Thyroid gland (tissue), 4 donors: ENCODE data around the gene SH3RF3. TPM values are rescaled to one million over a fixed set of nuclear protein-coding genes. Genes with fewer than 3 reads are reported as not detected.

Experiments used
- DNase-seq, 2 donors: peaks; one replicate each; pipeline ENCODE4 v3.0.0-alpha.2; 2019
- H3K27ac ChIP-seq, 3 donors: fragments of 200-600 bp; sonication (generic); 1 replicate in 2 of 3; 2 replicates in 1 of 3; pipeline ENCODE4 v1.5.1; 2016 to 2019; ENCODE audit warnings: mild to moderate bottlenecking in 1 of 3, moderate library complexity in 1 of 3
- H3K27me3 ChIP-seq: fragments of 200-600 bp; sonication (generic); one replicate; pipeline ENCODE4 v1.5.1; 2019
- H3K36me3 ChIP-seq, 2 donors: fragments of 200-600 bp; sonication (generic); one replicate each; pipeline ENCODE4 v1.5.1; 2016 to 2019
- H3K4me1 ChIP-seq, 2 donors: fragments of 200-600 bp; sonication (generic); one replicate each; pipeline ENCODE4 v1.5.1; 2017 to 2019
- H3K4me3 ChIP-seq, 3 donors: fragments of 200-600 bp; sonication (generic); replicated peaks in 1 of 3; 1 replicate in 2 of 3; 2 replicates in 1 of 3; pipeline ENCODE4 v1.5.1; 2016; ENCODE audit warnings: mild to moderate bottlenecking in 1 of 3
- H3K9me3 ChIP-seq: fragments of 200-600 bp; sonication (generic); one replicate; pipeline ENCODE4 v1.5.1; 2017
- CTCF ChIP-seq, 6 experiments: fragments of 200-600 bp in 3 of 6; fragments of 450-650 bp in 3 of 6; sonication (generic) in 3 of 6; IDR thresholded peaks; one replicate each; pipeline ENCODE4 v1.5.1; 2016 to 2019; ENCODE audit warnings: antibody characterized with exemption in 6 of 6, mild to moderate bottlenecking in 2 of 6, inconsistent platforms in 1 of 6, moderate library complexity in 1 of 6
- POLR2A ChIP-seq, 2 donors: fragments of 450-650 bp; IDR thresholded peaks; one replicate each; pipeline ENCODE4 v1.6.1; 2017; ENCODE audit warnings: antibody characterized with exemption in 2 of 2, mild to moderate bottlenecking in 2 of 2, moderate library complexity in 1 of 2
- WGBS, 2 donors: methylation state at CpG; one replicate each; pipeline ENCODE4 v1.1.5; 2017; 5-methylcytosine and 5-hydroxymethylcytosine counted together
- intact Hi-C: fragments of 100-400 bp; cut with DNase I; formaldehyde crosslinking; loops from one replicate; pipeline ENCODE4 v1.15.1; 2023
- total RNA-seq, 4 donors: library from RNA; depleted of rRNA; stranded (reverse); fragments of >200 nt; gene quantifications; one replicate each; pipeline ENCODE4 v1.2.3, GENCODE V29; 2016

Gene SH3RF3
- total RNA-seq, 4 donors from 2014 or later, result 2.1 to 7.4 (median 2.8) TPM

GRCh38 chr2:109463891-109464290 lies 334.9 kb downstream of the SH3RF3 start:
- peaks cover 0 to 35% of the 10 kb centered on the region in 2 donors for H3K4me1 ChIP-seq
- no peak overlapping the region for H3K4me3 ChIP-seq
- H3K27ac ChIP-seq, result no peak overlapping the region
- H3K9me3 ChIP-seq, result no peaks in the 10 kb centered on the region
- WGBS, 2 donors, result 91 to 96% methylated on average over 5 of the region's 5 CpGs
- H3K36me3 ChIP-seq, result no peaks in the 10 kb centered on the region
- no peak for DNase-seq
- no peaks in the 10 kb centered on the region for H3K27me3 ChIP-seq
- TF ChIP-seq CTCF (IDR thresholded peaks at IDR 0.05) (no peak), POLR2A (IDR thresholded peaks at IDR 0.05) (no peak)
- intact Hi-C loops, result no loop called here

GRCh38 chr2:109466674-109467575 lies 337.9 kb downstream of the SH3RF3 start:
- Histone ChIP-seq H3K27me3 (no peaks in the 10 kb centered on the region), H3K4me1 (peaks cover 0 to 37% of the 10 kb centered on the region in 2 donors), H3K36me3 (no peaks in the 10 kb centered on the region), H3K27ac (peak overlapping the region in 1 of 3 donors; percentile 10), H3K4me3 (no peak overlapping the region), H3K9me3 (no peaks in the 10 kb centered on the region)
- intact Hi-C loops, result no loop called here
- TF ChIP-seq CTCF (IDR thresholded peaks at IDR 0.05), result peak in 2 of 6 experiments; percentile 15 to 66
- no peak for TF ChIP-seq POLR2A (IDR thresholded peaks at IDR 0.05)
- 62 to 68% methylated on average over 8 of the region's 8 CpGs for WGBS, 2 donors
- DNase-seq, result peak; percentile 69 to 77

GRCh38 chr2:109467701-109468100 lies 338.7 kb downstream of the SH3RF3 start:
- peaks cover 0 to 37% of the 10 kb centered on the region in 2 donors for H3K4me1 ChIP-seq
- no peak for TF ChIP-seq CTCF (IDR thresholded peaks at IDR 0.05)
- H3K27me3 ChIP-seq, result no peaks in the 10 kb centered on the region
- no peaks in the 10 kb centered on the region for H3K9me3 ChIP-seq
- WGBS, 2 donors, result 86 to 90% methylated on average over 9 of the region's 9 CpGs
- H3K36me3 ChIP-seq, result no peaks in the 10 kb centered on the region
- H3K4me3 ChIP-seq, result no peak overlapping the region
- intact Hi-C loops, result no loop called here
- peak overlapping the region in 1 of 3 donors; percentile 10 for H3K27ac ChIP-seq
- DNase-seq, result no peak

- 84 to 92% methylated on average over 7 of the region's 7 CpGs for whole genome bisulfite sequencing, 2 donors
Measured at GRCh38 chr2:109468893-109469292, 339.9 kb downstream of the SH3RF3 start.

More at GRCh38 chr2:109468893-109469292, 339.9 kb downstream of the SH3RF3 start:
- Histone ChIP-seq H3K27ac (no peak overlapping the region), H3K27me3 (no peaks in the 10 kb centered on the region), H3K36me3 (no peaks in the 10 kb centered on the region), H3K4me1 (peaks cover 0 to 30% of the 10 kb centered on the region in 2 donors), H3K4me3 (no peak overlapping the region), H3K9me3 (no peaks in the 10 kb centered on the region)
- intact Hi-C loops, result no loop called here
- TF ChIP-seq CTCF (IDR thresholded peaks at IDR 0.05) (no peak), POLR2A (IDR thresholded peaks at IDR 0.05) (no peak)
- DNase-seq, result peak in 1 of 2 donors; percentile 42
